Measurements from ENCODE around the gene CDH13.

The CDH13 gene

DNA sequence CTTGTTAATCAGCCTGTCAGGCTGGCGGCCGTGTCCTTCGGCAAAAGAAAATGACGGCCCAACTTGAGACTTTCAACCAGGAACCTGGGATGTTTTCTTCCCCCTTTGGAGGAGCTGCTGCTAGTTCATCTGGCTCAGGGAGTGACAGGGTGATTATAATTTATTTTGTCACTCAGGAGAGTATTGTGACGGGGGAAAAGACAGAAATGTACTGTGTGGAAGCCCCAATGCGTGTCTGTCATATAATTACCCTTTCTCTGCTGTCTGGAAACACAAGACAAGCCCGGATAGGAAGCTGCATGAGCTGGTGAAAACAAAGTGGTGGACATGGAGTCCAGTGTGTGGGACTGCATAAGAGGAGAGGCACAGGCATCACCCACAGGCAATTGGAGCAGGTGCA lies 854.8 kb downstream of the CDH13 start:
- DNase-seq (ENCODE audit: low read depth, low spot score) = no peak

DNA sequence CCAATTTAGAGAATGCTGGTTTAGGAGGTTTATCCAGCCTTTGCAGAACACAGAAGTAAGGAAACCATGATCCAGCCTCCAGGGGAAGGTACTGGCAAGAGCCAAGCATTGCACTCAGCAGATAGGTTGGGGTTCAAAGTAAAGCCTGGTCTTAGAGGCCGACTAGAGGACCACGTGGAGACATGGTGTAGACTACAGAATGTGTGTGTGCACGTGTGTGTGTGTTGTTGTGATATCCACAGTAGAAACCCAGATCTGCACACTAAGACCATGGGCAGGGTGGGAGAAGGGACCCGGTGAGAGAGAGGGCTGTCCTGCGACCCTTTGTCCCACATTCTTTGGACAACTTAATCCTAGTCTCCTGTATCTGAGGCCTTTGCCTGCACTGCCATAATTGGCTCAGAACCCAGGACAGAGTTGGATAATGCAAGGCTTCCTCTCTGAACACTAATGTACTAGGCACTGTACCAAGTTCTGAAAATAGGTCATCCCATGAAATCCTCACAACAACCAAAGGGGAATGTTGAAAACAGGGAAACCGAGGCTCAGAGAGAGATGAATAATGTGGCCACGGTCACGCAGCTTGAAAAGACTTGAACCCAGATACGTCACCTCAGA lies 855.9 kb downstream of the CDH13 start:
- no peak for DNase-seq (ENCODE audit: low read depth, low spot score)

DNA sequence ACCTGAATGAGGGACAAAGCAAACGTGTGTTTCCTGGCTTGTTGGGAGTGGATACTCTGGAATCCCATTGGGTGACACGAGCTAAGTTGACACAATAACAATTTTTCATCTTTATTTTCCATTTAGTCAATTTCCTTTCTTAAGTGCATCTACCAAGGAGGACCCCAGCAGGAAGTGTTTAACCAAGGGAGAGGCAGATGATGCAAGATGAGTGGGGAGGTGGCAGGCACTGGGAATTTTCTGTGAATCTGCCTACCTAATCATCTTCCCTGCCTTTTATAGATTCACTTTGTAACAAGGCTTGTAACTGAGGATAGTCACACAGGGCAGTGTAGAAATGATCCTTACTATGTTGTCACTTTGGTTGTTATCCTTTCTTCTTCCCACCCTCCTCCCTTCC lies 863.3 kb downstream of the CDH13 start:
- no peak for DNase-seq (ENCODE audit: low read depth, low spot score)

GRCh38 chr16:83494459-83494858 lies 867.7 kb downstream of the CDH13 start:
- no peak for DNase-seq (ENCODE audit: low read depth, low spot score)

DNA sequence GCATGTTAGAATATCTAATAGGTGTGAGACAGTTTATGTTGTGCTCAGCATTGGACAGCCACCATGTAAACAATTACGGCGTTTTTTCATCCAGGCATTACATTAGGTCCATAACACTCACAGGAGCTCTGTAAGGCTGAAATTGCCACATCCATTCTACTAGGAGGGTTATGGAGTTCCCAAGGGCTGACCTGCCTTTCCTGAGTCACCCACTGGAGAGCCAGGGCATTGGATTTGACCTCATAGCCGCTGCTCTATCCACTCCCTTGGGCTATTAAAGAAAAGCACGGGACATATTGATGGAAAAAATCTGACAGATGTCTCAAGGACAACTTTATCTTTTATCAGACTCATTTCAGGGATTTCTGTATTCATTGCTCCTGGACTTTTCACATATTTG lies 874.7 kb downstream of the CDH13 start:
- no peak for DNase-seq (ENCODE audit: low read depth, low spot score)

DNA sequence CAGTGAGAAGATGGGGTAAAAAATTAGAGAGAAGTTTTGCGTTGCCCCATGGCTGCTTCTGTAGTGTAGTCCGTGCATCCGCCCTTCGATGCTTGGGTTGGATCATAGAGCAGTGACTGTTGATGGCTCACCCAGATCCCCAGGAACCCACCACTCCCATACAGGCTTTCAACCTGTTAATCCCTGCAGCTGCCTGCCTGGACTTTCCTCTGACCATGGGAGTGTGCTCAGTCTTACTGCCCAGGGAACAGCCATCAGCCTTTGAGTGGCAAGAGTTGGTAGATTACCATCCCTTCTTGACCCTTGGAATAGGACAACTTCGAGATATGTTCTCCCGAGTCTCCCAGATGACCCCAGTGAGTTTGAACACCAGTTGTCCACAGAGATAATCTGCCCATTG lies 881.5 kb downstream of the CDH13 start:
- no peak for DNase-seq (ENCODE audit: low read depth, low spot score)

- no peak for DNase-seq (ENCODE audit: low read depth, low spot score)
These were observed 882.5 kb downstream of the CDH13 start for GRCh38 chr16:83509316-83509715.

GRCh38 chr16:83510906-83511305 lies 884.1 kb downstream of the CDH13 start:
- DNase-seq (ENCODE audit: low read depth, low spot score) = no peak

- no peak for DNase-seq (ENCODE audit: low read depth, low spot score)
These were observed 886.4 kb downstream of the CDH13 start for GRCh38 chr16:83513008-83513755.

DNA sequence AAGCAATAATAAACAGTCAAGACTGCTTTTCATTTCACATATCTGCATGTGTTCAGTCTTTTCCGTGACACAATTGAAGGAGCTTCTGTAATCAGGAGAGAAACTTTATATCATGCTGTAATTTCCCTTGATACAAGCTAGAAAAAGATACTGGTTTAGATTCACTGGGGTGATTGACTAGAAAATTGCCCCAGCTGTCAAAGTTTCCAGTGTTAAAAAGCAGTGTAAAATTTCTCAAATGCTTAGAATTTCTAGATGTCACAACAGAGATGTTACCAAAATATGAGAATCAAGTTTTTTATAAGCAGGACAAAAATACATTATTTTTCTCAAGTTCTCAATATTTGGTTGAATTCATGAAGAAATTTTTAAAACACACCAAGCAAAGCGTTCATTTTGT lies 888.6 kb downstream of the CDH13 start:
- no peak for DNase-seq (ENCODE audit: low read depth, low spot score)

DNA sequence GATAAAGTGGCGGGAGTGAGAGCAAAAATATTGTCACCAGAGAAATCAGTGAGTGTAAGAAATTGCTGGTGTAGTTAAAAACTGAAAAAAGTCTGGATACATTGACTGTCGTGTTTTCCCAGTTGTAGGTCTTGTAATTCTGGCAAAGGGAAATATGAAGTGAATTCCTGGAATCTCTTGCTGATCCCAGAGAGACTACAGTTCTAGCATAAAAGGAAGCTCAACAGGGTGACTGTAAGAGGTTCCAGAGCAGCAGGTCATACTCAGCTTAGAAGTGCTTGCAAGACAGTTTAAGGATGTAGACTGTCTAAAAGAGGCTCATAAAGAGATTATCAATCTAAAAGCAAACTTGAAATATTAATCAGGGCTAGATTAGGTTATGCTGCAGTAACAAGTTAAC lies 890.2 kb downstream of the CDH13 start:
- DNase-seq (ENCODE audit: low read depth, low spot score) = no peak

DNA sequence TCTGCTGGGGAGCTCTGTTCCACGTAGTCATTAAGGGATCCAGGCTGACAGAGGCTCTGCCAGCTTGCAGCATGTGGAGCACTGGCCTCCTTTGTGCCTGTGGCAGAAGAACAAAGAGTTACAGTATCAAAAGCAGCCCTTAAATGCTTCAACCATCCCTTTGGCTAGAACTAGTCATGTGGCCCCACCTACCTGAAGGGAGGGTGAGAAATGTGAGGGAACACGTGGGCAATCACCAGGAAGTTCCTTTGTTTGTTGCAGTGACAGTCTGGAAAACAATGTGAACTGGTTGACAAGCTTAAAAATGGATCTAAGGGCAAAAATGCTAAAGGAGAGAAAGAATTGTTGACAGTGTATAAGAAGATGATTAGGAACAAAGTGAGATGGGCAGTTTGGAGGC lies 890.6 kb downstream of the CDH13 start:
- DNase-seq (ENCODE audit: low read depth, low spot score) = no peak

GRCh38 chr16:83520596-83520995 lies 893.8 kb downstream of the CDH13 start:
- no peak for DNase-seq (ENCODE audit: low read depth, low spot score)

DNA sequence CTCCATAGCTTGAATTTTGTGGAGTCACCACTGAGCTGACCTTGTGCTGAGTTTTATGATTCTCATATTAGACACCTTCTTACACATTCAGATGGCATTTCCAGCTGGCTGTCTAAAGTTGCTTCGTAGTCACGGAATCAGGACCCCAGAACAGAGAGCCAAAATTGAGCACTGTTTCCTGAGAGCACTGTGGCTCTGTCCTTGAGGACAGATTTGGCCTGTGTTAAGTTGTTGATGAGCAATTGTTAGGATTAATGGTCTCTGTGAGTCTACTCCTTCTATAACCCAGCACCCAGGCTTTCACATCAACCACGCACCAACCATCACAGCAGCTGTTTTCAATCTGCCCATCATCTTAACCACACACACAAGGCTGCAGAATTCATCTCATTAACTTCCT lies 903.5 kb downstream of the CDH13 start:
- DNase-seq (ENCODE audit: low read depth, low spot score) = no peak

GRCh38 chr16:83532634-83533033 lies 905.9 kb downstream of the CDH13 start:
- DNase-seq (ENCODE audit: low read depth, low spot score) = no peak

DNA sequence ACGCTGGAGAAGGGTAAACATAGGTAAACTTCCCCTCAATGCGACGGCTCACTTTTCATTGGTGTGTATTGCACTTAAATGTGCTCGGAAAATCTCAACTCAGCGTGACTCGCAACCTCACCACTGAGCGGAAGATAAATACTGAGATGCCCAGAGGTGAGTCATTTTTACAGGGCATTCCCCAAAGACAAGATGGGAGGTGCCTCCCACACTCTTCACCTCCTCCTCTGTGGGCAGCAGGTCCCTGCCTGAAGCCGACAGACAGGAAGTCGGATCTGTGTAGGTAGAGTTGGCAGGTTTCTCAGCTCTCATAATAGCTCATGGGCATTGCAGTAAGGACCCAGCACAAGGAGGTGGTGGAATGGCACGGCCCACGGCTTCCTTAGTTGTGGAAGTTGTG lies 906.4 kb downstream of the CDH13 start:
- DNase-seq (ENCODE audit: low read depth, low spot score) = no peak

- no peak for DNase-seq (ENCODE audit: low read depth, low spot score)
These were observed 911.9 kb downstream of the CDH13 start for GRCh38 chr16:83538707-83539106.

GRCh38 chr16:83539736-83540490 lies 913.1 kb downstream of the CDH13 start:
- no peak for DNase-seq (ENCODE audit: low read depth, low spot score)

DNA sequence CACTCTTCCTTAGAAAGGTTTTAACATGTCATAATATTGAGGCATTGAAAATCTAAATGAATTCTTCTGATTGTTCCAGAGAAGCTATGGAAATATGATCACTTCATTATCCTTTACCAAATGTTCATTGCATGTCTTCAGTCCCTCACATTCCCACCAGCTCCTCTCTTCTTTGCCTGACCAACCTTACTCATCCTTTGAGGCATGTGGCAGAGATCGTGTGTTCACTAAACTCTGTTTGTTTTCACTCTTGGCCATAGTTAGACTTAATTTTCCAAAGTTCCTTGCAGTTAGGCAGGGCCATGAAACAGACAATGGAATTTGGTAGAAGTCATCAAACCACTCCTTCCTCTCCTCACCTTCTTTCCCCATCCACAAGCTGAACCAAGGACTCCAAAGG lies 914.5 kb downstream of the CDH13 start:
- DNase-seq (ENCODE audit: low read depth, low spot score) = no peak

DNA sequence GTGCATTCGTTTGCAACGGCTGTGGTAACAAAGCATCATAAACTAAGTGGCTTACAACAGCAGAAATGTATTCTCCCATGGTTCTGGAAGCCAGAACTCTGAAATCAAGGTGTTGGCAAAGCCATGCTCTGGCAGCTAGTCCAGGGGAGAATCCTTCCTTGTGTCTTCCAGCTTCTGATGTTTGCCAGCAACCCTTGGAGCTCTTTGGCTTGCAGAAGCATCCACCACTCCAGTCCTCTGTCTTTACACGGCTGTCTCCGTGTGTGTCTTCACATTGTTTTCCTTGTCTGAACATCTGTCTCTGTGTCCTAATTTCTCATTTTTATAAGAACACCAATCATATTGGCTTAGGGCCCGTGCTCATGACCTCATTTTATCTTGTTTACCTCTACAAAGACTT lies 915.7 kb downstream of the CDH13 start:
- no peak for DNase-seq (ENCODE audit: low read depth, low spot score)

- DNase-seq (ENCODE audit: low read depth, low spot score) = no peak
These were observed 922.8 kb downstream of the CDH13 start for GRCh38 chr16:83549316-83550182.

DNA sequence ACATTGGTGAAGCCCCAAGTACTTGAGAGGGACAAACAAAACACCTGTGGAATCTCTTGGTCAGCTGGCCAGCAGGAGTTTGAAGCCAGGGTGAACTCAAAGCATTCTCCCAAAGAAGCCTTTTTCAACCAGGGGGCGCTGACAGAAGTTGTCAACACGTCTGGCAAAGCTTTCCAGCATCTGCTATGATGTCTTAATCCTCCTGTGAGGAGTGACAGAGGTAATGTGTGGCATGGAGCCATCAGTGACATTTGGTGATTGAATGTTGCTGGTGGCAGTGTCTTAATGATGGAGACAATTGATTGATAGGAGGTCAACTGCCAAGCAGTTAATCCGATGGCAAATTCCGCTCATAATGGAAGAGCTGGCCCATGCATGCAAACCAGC lies 923.4 kb downstream of the CDH13 start:
- DNase-seq (ENCODE audit: low read depth, low spot score) = no peak
